C1 segment of cervical spinal cord (tissue), 14 donors: Measurements from ENCODE around the gene NFIC.
"Not testable (repeated sequence)": the region's sequence is repeated elsewhere in the genome, so short reads cannot be mapped to it uniquely, and the experiment has no call there.

Experiments used
- DNase-seq, 14 donors: peaks; one replicate each; lab custom pipeline; 2025; lab: John Stamatoyannopoulos, UW

The NFIC gene

DNA sequence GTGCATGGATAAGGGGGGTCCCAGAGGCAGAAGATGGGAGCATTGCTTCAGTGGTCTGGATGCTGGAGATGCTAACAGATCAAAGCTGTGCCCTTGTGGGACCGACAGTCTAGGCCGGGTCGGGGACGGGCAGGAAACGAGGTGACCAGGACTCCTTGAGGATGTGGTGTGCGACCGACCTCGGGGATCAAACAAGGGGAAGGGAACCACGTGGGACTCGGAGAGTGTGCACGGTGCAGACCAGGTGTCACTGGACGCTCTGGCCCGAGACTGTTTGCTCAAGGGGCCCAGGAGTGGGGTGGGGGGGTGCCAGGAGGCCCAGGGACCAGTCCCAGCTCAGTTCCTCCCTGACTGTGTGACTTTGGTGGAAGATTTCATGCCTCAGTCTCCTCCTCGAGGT, 6.0 kb downstream of the NFIC start:
- no peak for DNase-seq

DNA sequence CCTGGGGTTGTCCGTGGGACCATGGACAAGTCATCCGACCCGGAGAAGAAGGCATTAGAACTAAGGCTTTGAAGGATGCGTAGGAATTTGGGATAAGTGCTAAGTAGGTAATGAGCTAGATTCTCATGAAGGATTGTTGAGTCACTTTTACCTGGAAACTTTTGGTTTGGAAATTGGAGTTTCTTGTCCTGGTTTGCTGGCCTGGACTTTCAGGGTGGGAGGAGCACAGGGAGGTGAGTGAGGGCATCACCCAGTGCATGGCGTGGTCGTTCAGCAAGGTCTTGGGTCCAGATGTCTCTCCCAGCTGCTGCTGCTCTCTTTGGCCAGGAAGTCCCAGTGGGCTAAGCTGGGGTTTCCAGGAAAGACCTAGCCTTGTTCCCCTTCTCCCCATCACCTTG, 7.6 kb downstream of the NFIC start:
- DNase-seq = no peak

DNA sequence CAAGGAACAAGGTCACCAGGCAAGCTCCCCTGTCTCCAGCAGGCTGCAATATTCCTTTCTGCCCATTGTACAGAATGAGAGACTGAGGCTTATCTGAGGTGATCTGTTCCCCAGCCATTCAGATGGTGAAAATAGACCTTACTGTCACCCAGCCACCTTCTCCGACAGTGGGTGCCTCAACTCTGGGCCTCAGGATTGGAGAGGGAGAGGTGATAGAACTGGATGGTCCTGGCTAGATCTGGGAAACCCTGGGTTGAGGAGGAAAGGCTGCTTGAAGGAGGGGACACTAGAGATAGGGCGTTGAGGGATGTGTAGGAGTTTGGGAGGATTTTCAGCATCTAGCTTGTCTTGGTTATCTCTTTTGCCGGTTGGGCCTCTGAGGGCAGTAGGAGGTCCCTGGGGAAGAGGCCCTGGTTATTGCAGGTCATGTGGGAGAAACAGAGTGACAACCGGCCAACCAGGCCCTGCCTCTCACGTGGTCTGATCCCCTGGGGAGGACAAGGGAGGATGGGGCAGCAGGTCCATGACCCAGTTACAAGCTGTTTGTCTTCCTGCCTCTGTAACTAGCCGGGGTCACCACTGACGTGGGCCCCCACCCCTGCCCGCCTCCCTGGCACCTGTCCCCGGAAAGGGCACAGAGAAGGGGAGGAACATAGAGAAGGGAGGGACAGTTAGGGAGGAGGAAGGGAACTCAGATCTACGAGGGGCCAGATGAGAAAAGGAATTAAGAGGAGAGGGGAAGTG, 8.2 kb downstream of the NFIC start:
- DNase-seq = peak in 3 of 14 donors; percentile 55 to 61 (median 56)

DNA sequence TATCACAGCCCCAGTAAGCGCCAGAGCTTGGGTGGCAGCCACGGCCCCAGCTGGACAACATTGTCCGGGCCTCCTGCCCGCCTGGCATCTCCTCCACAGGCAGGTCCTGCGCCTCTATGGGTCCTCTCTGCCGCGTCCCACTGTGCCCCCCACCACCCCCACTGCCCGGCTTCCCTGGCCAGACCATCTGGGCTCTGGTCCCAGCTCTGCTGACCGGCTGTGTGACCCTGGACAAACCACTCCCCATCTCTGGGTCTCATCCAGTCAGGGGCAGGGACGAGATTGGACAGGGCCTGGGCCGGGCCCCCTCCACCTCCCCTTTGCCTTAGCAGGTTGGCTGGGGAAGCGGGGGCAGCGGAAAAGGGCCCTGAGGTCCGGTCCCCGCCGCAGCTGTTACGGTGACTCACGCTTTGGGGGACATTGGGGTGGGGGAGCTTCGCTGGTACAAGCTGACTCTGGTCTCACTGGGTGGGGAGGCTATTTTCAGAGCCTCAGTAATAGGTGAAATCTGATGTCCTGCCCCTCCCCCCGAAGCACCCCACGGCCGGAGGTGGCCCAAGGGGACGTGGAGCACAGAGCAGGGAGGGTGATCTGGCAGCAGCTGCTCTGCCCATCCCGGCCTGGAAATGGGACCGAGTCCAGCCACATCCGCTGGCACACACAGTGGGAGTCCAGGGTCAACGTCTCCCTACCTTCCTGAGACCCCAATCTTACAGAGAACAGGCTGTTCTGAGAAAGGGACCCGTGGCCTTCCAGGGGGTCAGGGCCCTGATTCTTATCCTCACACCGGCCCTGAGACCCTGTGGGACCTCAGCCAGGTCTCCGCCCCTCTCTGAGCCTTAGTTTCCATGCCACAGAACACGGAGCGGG, 9.1 kb downstream of the NFIC start:
- DNase-seq = peak in 13 of 14 donors; percentile 39 to 94 (median 81)

DNA sequence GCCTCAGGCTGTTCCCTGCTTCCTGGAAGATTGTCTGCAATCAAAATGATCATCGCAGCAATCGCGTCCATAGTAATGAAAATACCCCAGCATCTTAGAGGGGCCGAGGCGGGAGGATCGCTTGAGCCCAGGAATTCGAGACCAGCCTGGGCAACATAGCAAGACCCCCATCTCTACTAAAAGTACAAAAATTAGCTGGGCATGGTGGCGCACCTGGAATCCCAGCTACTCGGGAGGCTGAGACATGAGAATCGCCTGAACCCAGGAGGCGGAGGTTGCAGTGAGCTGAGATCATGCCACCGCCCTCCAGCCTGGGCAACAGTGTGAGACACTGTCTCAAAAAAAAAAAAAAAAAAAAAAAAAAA, 9.7 kb downstream of the NFIC start:
- not testable (repeated sequence) for DNase-seq

DNA sequence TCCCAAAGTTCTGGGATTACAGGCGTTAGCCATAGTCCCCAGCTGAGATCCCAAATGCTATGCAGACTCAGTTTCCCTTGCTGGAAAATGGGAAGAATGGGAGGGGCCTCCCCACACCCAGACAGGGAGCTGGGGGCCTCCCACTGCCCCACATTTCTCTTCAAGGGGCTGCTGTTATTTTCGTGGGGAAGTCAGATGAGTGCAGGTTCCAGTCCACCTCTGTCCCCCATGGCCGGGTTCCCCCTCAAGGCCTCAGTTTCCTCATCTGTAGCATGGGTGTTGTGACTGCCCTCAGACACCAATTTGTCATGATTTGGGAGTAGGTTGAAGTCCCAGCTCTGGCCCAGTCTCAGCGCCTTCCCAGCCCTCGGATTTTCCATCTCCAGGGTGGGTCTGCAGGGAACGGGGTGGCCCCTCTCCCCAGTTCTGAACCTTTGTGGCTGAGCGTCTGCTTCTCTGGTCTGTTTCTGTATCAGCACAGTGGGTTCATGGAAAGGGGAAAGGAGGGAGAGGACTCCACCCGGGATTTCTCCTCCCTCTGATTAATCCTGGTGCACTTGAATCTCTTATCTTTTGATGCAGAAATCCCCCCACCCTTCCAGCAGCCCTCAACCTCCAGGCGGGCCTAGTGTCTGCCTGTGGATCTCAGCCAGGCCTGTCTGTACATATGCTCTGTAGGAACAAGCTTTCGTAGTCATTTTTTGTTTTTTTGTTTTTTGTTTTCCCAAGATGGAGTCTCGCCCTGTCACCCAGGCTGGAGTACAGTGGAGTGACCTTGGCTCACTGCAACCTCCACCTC, 12.2 kb downstream of the NFIC start:
- DNase-seq = no peak

DNA sequence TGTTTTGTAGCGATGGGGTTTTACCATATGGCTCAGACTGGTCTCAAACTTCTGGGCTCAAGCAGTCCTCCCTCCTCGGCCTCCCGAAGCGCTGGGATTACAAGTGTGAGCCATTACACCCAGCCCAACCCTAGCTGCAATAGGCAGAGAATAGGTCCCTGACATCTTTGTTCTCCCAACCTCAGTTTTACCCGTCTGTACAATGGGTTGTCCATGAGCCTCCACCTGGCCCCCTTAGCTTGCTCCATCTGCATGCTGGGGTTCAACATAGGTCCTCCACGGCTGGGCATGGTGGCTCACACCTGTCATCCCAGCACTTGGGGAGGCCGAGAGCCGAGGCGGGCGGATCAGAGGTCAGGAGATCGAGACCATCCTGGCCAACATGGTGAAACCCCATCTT, 14.4 kb downstream of the NFIC start:
- no peak for DNase-seq

DNA sequence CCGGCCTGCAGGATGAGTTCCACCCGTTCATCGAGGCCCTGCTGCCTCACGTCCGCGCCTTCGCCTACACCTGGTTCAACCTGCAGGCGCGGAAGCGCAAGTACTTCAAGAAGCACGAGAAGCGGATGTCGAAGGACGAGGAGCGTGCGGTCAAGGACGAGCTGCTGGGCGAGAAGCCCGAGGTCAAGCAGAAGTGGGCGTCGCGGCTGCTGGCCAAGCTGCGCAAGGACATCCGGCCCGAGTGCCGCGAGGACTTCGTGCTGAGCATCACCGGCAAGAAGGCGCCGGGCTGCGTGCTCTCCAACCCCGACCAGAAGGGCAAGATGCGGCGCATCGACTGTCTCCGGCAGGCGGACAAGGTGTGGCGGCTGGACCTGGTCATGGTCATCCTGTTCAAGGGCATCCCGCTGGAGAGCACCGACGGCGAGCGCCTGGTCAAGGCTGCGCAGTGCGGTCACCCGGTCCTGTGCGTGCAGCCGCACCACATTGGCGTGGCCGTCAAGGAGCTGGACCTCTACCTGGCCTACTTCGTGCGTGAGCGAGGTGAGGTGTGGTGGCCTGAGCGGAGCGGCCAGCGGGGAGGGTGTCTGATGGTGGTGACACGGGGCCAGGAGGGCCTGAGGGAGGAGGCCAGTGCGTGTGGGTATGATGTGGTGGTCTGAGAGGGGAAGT, 15.5 kb downstream of the NFIC start:
- DNase-seq = no peak

DNA sequence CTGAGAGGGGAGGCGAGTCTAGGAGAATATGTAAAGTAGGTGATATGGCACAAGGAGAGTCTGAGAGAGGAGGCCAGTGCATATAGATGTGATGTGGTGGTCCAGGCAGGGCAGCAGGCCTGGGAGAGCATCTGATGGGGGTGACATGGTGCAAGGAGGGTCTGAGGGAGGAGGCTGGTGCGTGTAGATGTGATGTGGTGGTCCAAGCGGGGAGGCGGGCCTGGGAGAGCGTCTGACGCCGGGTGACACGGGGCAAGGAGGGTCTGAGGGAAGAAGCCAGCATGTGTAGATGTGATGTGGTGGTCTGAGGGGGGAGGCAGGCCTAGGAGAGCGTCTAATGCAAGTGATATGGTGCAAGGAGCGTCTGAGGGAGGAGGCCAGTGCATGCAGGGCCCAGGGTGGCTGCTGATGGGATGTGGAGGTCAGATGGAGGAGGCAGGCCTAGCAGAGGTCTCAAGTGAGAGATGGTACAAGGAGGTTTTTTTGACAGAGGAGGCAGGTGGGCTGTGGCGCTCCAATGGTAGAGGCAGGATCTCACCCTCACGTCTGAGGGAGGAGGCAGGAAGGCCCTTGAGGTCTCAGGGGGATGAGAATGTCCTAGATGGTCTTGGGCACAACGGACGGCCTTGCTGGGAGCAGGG, 16.2 kb downstream of the NFIC start:
- no peak for DNase-seq

DNA sequence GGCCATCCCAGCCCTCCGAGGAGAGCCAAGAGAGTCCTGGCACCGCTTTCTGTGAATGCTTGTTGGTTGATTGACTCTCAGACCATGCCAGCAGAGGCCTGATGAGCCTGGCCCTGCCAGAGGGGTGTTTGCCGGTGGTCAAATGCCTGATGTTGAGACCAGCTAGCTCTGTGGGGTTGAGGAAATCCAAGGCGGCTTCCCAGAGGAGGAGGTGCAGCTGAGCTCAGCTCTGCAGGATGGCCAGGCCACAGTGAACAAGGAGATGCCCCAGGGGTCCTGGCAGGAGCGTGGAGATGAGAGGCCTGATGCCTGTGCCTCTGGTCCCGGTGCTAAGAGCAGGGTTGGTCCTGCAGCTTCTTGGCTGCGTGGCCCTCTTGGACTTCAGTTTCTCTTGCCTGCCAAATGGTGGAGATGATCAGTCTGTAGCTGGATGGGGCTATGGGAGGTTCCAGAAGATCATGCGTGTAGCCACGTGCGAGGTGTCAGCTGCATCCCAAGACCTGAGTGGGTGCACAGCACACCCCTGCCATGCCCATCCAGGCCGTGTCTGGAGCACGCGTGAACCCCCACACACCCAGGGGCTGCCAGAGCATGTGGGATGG, 16.8 kb downstream of the NFIC start:
- peak in 3 of 14 donors; percentile 20 to 65 (median 22) for DNase-seq

DNA sequence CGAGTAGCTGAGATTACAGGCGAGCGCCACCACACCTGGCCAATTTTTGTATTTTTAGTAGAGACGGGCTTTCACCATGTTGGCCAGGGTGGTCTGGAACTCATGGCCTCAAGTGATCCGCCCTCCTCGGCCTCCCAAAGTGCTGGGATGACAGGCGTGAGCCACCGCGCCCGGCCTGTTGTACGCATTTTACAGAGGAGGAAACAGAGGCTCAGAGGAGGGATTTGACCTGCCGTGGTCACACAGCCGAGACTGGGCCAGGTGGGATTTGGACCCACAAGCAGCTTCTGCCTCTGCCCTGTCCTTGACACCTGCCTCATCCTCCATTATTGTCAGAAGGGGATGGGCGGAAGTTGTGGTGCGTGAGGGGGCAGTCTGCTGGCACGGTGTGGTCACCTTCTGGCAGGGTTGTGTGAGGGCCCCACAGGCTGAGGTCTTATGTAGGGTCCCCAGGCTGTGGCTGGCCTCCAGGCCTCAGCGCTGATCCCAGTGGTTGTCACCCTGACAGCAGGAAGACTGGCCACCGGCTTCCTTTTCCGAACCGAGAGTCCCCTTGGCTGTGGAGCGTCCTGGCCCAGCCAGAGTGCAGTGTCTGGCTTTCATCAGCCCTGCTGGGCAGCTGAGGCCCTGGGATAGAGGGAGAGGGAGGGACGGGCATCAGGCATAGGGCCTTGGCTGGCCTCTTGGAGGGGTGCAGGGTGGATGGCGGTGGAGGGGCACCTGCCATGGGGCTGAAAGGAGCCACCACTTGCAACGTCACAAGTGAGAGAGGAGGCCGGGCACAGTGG, 20.3 kb downstream of the NFIC start:
- DNase-seq = peak in 4 of 14 donors; percentile 19 to 37 (median 26)

DNA sequence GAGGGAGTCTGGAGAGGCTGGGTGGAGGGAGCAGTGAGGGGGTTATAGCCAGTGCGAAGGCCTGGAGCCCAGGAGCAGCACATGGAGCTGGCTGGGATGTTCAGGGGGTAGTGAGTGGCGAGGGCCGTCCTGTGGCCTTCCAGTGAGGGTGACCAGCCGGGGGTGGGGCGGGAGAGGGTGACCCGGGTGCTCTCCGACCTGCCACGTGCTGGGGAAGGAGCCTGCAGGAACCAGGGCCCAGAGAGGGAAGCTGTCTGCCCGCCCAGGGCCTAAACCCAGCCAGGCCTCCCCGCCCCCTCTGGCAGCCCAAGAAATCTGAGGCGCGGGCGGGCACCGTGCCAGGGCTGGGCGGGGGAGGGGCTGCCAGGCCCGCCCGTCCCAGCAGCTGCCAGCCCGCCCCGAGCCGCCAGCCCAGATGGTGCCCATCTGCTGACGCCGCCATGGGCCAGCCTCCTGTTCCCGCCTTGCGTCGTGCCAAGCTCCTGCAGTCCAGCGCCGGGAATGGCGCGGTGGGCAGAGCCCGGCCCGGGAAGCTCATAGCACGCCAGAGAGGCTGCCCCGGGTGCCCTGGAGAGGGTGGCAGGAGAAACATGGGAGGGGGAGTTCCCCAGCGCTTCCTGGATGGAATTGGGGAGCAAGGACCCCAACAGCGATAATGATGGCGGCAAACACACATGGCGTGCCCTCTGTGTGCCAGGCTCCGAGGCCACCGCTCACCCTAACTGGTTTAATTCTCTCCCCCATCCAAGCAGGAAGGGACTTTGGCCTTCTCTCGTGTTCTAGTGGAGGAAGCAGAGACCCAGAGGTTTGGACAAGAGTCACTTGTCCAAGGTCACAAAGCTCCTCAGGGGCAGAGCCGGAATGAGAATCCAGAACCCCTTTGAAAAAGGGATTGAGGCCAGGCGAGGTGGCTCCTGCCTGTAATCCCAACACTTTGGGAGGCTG, 21.5 kb downstream of the NFIC start:
- DNase-seq = peak in 13 of 14 donors; percentile 76 to 96 (median 89)

DNA sequence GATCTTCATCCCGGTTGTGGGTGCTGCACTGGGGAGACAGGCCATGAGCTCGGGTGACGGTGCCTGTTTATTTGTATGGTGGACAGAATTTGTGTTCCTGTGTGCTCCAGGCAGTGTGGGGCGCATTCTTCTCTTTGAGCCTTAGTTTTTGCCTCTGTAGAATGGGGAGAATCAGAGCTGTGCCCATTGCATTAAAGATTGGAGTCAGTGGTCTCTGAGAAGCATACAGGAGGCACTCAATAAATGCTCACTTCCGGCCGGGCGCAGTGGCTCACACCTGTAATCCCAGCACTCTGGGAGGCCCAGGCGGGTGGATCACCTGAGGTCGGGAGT, 23.0 kb downstream of the NFIC start:
- DNase-seq = no peak

DNA sequence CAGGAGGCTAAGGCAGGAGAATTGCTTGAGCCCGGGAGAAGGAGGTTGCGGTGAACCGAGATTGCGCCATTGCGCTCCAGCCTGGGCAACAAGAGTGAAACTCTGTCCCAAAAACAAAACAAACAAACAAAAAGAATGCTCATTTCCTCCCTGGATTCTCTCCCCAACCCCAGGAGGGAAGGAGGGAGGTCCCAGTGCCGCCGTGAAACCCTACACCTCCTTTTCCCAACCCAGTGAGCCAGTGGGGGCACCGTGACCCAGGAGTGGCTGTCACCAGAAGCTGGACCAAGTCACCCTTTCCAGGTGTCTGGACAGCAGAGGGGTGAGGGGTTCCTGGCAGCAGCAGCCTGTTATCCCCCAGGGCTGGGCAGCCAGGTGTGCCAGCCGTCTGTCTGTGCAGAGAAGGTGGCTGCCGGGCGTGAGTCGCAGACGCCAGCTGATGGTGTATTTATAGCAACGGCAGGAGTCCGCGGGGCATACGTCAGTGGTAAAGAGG, 23.5 kb downstream of the NFIC start:
- no peak for DNase-seq

DNA sequence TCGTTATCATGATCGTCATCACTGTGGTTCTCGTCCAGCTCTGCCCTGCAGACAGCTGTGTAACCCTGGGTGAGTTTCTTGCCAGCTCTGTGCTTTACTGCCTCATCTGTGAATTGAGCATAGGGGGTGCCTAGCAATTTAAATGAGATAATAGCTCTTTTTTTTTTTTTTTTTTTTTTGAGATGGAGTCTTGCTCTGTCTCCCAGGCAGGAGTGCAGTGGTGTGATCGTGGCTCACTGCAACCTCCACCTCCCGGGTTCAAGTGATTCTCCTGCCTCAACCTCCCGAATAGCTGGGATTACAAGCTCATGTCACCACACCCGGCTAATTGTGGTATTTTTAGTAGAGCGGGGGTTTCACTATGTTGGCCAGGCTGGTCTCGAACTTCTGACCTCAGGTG, 25.5 kb downstream of the NFIC start:
- not testable (repeated sequence) for DNase-seq

DNA sequence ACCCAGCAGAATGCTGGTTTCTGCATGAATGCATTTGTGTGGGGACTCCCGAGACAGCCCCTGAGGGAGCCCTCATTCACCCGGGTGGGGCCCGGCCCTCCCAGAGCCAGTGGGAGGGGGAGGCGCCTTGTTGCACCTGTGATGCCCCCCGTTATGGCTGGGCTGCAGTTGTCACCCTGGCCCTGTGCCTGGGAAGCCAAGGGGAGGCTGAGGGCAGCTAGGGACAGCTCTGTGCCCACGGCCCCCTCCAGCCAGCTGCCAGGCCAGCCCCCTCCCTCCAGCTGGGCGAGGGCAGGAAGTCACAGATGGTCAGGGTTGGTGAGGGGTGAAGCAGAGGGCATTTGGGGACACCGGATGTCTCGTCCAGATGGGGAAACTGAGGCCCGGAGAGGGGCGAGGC, 26.1 kb downstream of the NFIC start:
- no peak for DNase-seq

DNA sequence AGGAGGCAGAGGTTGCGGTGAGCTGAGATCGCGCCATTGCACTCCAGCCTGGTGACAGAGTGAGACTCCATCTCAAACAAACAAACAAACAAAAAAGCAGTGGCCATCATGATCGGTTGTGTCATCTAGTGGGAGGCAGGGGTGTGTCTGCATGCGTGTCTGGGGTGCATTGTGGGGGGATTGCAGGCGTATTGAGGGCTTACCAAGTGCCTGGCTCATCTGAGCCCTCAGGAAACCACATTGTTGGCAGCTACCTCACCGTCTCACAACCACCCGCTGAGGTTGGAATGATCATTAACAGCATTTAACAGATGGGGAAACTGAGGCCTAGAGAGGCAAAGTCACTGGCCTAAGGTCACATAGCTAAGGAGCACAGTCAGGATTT, 30.5 kb downstream of the NFIC start:
- no peak for DNase-seq

DNA sequence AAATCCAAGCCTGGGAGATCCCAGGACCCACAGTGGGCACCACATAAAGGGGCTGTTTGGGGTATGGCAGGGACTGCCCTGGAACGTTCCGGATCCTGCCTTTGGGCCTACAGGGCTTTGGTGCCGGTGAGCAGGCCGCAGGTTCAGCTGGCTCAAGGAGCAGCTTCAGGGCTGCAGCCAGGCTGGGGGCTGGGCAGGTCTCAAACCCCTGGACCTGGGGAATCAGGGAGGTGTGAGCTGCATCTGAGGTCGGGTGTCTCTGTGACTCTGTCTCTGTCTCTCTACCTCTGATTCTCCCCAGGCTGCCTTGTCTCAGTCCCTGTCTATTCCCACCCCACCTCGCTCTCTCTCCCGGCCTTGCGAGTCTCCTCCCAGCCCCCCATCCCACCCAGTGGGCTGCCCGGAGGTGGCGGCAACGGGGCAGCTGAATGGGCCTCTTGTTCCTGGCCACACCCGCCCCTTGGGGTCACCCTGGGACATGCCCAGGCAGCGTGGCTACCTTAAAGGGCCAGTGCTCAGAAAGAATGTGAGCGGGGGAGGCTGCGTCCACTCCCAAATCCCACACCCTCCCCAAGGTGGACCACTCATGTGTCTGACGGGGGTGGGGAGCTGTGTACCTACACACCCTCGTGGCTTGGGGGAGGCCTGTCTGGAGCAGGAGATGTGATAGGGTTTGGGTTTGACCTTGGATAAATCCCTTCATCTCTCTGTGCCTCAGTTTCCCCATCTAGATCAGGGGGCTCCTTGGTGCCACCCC, 31.1 kb downstream of the NFIC start:
- DNase-seq = peak in 6 of 14 donors; percentile 35 to 67 (median 50)
